Measurements from ENCODE around the gene C16orf46.
"Not testable (repeated sequence)": the region's sequence is repeated elsewhere in the genome, so short reads cannot be mapped to it uniquely, and the experiment has no call there.

C16orf46 gene, protein sequence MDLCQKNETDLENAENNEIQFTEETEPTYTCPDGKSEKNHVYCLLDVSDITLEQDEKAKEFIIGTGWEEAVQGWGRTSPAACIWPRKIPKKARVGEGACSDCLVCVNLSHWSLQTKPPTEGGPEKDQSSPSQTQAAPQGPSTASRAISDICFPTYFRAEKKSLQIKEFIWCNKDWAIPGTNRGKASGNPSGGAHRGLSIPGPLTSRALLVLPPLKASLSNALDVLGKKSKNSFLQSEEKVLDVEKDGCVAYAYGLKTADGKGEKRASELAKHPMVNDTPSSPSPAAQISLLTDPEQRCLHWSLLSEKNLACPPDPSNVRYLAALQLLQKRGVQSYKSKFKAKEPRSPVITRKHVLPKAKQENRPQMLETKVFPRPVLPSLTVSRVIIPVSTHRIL

DNA sequence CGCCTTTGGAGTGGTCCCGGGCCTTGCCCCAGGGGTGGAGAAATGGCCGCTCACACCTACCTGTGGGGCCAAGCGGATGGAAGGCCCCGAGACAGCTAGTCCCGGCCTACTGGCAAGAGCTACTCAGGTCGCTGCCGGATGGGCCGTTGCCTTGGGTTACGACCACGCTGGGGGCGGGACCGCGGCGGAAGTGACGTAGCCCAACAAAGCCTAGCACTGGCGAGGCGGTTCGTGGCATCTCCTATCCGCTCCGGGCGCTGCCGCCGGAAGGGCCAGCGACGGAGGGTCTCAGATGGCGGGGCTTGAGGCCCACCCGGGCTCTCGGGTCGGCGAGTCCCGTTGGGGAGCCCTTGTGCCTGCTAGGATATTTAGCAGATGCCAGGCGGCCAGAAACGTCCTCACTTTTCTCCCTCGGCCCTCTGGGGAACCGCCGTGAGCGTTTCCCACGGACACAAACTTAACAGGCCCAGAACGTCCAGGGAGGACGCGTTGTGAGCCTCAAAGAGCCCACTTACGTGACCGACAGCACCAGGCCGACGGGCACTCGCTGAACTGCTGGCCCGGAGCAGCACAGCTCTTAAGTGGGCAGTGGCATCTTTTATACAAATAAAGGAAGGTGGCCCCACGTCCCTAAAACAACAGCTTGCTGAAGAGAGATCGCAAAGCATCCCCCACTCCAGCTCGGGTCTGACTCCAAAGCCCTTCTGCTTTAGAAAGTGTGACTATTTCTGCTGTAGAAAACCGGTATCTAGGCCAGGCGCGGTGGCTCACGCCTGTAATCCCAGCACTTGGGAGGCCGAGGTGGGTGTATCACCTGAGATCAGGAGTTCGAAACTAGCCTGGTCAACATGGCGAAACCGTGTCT lies at the start of gene C16orf46:
C16orf46 (minus strand) TSS at position 163 of the 865 bp plus-strand sequence. CDS start 13,283 bp downstream, outside the sequence.
- peak; percentile 95 for DNase-seq

GRCh38 chr16:81123092-81123852 lies 46.2 kb upstream of the C16orf46 start:
- DNase-seq = no peak

GRCh38 chr16:81121474-81121990 lies 44.5 kb upstream of the C16orf46 start:
- no peak for DNase-seq

GRCh38 chr16:81117436-81117835 lies 40.4 kb upstream of the C16orf46 start:
- no peak for DNase-seq

DNA sequence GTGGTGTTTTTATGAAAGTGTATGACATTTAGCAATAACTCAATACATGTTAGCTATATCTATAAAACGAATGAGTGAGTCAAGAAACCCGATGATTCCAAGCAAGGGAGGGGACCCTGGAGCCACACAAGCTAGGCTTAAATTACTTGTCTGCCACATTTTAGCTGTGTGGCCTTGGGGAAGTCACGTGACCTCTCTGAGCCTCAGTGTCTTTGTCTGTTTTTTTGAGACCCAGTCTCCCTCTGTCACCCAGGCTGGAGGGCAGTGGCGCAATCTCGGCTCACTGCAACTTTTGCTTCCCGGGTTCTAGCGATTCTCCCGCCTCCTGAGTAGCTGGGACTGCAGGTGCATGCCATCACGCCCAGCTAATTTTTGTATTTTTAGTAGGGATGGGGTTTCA lies 39.2 kb upstream of the C16orf46 start:
- DNase-seq = no peak

DNA sequence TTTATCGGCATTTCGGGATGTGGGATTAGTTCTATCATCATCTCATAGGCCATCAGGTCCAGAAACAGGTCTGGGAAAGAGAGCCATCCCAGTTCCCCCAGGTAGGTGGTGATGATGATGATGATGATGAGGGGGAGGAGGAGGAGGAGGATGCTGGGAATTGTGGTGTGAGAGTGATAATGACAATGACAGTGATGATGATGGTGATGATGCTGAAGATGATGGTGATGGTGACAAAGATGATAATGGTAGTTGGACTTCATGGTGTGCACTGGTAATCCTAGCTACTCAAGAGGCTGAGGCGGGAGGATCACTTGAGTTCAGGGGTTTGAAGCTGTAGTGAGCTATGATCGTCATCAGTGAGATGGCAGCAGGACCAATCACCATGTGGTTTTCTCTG lies 35.4 kb upstream of the C16orf46 start:
- no peak for DNase-seq

GRCh38 chr16:81109274-81109673 lies 32.2 kb upstream of the C16orf46 start:
- not testable (repeated sequence) for DNase-seq

DNA sequence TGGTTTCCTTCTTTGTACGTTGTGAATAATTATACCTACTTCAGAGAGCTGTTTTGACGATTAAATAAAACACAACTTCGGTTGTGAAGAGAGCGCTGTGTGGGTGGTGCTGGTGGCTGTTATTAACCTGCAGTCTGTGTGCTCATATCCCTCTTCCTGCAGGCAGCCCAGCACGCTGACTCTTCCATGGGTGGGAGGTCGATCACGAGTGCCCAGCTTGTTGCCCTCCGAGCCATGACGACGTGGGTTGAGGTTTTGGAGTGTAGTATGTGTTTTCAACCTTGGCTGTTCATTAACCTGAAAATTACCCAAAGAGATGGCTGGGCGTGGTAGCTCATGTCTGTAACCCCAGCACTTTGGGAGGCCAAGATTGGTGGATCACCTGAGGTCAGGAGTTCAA lies 30.5 kb upstream of the C16orf46 start:
- no peak for DNase-seq

DNA sequence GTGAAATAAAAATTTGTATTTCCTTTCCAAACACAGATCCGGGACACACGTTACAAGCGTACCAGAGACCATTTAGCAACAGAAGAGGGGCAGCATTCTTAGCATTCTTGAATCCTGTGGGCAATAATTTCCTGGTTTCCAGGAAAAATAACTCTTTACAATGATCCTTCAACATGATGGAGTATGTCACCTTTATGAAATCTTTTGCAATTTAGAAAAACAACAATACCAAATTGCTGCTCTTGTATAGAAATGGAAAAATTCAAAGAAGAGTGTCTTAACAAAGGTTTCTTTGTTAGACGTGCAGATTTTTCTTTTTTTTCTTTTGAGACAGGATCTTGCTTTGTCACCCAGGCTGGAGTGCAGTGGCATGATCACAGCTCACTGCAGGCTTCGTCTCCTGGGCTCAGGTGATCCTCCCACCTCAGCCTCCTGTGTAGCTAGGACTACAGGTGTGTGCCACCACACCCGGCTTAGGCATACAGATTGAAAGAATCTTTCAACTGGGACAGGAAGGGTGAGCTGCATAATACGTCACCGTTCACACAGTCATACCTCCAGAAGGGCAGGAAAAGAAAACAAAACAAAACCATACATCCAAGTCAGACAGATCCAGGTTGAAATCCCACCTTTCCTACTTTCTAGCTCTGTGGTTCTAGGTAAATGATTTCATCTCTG lies 29.9 kb upstream of the C16orf46 start:
- no peak for DNase-seq

DNA sequence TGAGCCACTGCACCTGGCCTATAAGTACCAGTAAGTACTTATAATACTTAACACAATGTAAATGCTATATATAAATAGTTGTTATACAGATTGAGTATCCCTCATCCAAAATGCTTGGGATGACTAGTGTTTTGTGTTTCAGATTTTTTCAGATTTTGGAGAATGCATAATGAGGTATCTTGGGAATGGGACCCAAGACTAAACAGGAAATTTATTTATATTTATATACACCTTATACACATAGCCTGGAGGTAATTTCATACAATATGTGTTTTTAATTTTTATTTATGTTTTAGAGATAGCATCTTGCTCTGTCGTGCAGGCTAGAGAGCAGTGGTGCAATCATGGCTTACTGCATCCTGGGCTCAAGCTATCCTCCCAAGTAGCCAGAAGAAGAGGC lies 28.9 kb upstream of the C16orf46 start:
- DNase-seq = no peak

DNA sequence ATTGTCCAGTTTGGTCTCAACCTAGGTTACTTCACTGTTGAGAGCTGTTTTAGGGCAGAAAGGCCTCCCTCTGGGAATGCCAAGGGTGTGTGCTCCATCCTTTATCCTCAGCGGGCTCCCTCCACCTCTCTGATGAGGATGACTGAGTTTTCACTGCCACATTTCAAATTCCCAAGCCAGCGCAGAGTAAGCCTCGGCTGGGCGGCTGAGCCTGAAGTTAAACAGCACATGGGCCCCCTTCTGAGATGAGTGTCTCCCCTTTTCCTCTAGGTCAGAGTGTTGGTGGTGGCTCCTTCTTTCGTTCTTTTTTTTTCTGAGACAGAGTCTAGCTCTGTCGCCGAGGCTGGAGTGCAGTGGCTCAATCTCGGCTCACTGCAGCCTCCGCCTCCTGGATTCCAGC lies 24.7 kb upstream of the C16orf46 start:
- no peak for DNase-seq

DNA sequence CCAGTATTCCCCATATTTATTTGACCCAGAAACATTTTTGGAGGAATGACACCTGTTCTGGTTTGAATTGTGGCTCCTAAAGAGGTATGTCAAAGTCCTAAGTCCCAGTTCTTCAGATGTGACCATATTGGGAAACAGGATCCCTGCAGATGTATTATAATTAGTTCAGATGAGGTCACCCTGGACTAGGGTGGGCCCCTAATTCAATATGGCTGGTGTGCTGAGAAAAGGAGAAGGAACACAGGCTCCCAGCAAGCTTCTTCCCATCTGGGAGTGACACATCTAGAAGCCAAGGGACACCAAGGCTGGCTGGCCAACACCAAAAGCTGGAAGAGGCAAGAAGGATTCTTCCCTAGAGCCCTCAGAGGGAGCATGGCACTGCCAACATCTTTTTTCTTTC lies 22.9 kb upstream of the C16orf46 start:
- DNase-seq = no peak

DNA sequence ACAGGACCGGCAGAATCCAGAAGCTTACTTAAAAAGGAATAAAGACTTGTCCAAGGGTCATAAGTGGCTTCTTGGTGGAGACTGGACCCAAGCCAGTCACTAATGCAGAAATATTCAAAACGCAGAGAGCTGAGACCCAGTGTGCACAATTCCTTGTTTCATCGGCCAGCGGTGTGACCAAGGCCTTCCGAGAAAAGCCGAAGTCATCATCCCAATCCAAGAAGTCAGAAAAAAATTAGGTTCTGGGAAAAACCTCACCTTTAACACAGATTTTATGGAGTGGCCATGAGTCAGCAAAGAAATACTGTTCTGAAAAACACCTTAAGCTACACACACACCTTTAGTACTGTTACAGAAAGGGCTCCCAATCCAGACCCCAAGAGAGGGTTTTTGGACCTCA lies 20.2 kb upstream of the C16orf46 start:
- no peak for DNase-seq

DNA sequence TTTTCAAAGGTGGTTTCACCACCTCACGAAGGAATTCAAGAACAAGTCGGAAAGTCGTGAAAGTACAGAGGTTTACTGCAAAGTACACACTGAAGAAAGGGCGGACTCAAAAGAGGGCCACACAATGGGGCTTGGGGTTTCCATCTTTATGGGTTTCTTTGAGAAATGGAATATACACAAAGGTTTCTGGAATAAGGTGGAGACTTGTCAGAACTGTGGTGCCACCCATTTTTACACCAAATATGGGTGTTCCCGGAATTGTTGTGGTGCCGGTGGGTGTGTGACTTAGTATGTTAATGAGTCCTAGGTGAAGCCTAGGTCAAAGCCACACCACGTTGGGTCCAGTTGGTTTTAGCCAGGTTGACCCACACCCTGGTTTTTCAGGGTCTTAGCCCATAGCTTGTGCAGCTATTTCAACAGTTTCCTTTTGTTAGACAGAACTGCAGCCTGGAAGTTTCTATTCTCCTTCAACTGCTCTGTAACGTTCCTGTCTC lies 19.7 kb upstream of the C16orf46 start:
- no peak for DNase-seq

DNA sequence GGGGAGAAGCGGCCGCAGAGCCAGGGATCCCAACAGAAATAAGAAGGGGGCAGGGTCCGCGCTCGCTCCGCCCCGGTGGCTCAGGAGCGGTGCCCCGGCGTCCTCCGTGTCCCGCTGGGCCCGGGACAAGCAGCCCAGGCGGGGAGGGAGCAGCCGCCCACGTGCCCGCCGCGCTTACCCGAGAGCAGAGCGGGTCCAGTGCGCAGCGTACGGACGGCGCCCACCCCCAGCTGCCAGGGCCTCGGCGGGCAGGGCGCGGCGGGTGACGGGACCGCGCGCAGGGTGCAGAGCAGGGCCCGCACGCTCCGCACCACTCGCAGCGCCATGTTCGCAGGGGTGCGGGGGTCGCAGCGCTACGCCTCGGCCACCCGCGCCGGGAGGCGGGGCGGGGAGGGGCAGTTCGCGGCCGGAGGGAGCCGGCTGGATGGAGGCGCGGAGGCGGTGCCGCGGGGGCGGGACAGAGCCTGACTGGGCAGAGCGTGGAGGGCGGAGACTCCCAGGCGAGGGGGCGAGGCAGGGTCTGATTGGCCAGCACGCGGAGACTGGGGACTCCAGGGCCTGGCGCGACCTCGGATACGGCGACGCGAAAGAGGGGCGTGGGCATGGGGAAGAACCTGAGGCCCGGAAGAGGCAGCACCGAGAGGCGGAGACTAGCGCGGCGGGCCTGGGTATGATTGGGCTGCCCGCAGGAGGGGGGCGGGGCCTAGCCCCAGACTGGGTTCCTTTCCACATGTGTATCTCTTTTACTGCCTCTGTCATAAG lies 19.1 kb upstream of the C16orf46 start, which contains the start of gene GCSH:
GCSH (minus strand) TSS at position 443 of the 762 bp plus-strand sequence; CDS start at position 326, 117 bp downstream.
- peak; percentile 98 for DNase-seq

DNA sequence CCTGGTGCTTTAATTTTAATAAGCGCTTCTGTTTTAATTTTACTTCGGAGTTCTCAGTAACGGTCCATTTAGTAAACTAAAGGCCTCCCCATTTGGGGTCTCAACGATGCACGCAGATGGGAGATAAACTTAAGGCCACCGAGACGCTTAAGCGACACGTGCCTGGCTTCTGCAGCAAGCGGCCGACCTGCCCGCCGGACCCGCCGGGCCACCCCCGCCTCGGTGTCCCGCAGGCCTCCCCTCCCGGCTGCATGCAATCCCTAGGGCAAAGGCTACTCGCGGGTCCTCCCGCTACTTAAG lies 18.6 kb upstream of the C16orf46 start:
- DNase-seq = no peak

DNA sequence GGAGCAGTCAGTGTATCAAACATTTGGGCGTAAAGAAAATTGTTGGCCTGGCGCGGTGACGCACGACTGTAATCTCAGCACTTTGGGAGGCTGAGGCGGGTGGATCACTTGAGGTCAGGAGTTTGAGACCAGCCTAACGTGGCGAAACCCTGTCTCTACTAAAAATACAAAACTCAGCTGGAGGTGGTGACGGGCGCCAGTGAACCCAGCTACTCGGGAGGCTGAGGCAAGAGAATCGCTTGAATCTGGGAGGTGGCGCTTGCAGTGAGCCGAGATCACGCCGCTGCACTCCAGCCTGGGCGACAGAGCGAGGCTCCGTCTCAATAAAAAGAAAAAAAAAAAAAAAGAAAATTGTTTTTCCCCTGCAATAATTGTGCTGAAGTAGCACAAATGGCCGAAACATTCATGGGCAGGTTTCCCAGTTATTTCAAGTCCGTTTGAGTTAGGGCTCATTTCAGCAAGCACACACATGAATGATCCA lies 17.8 kb upstream of the C16orf46 start:
- DNase-seq = no peak

GRCh38 chr16:81088836-81089235 lies 11.8 kb upstream of the C16orf46 start:
- DNase-seq = no peak

GRCh38 chr16:81081014-81081413 lies 4.0 kb upstream of the C16orf46 start:
- no peak for DNase-seq

DNA sequence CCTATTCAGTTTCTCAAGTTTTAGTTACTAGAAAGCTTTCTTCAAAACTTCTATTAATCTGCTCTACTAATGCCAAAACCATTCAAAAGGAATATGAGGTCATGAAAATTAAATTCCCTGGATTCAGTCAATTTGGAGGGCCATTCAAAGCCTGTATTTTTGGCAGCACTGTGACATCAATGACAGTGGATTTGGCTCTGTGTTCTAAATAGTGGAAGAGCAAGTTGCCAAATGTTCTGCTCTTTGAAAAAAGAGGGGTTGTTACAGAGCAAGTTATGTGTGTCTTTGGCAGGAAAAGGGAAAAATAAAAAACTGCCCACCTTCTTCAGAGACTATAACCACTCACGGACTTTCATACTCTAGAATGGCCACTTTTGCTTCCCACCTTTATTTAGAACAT lies 3.2 kb upstream of the C16orf46 start:
- no peak for DNase-seq

GRCh38 chr16:81076566-81077075 lies 417 bp downstream of the C16orf46 start:
- DNase-seq = peak; percentile 91
